Glutamatergic neuron (in vitro differentiated cells): ENCODE measurements around the gene RAB27A. TPM values are rescaled to one million over a fixed set of nuclear protein-coding genes. Genes with fewer than 3 reads are reported as not detected.
A peak's percentile ranks its signal among the peaks of the same experiment; 100 is the strongest.

Experiments
- DNase-seq: peaks from one replicate; pipeline ENCODE4 v3.0.0; 2022
- H3K27ac Mint-ChIP-seq: one replicate; pipeline ENCODE4 v1.8.0; 2020; ENCODE audit warnings: mild to moderate bottlenecking, mixed read lengths, inconsistent platforms; ENCODE audit not compliant: unreplicated experiment
- H3K27me3 Mint-ChIP-seq: one replicate; pipeline ENCODE4 v1.8.0; 2020; ENCODE audit warnings: mild to moderate bottlenecking, moderate library complexity, mixed read lengths, inconsistent platforms; ENCODE audit not compliant: unreplicated experiment
- H3K36me3 Mint-ChIP-seq: one replicate; pipeline ENCODE4 v1.8.0; 2020; ENCODE audit warnings: mild to moderate bottlenecking, mixed read lengths, inconsistent platforms; ENCODE audit not compliant: unreplicated experiment
- H3K4me1 Mint-ChIP-seq: one replicate; pipeline ENCODE4 v1.8.0; 2020; ENCODE audit warnings: mild to moderate bottlenecking, low read depth, mixed read lengths, inconsistent platforms; ENCODE audit not compliant: unreplicated experiment
- H3K4me3 Mint-ChIP-seq: one replicate; pipeline ENCODE4 v1.8.0; 2020; ENCODE audit warnings: mild to moderate bottlenecking, mixed read lengths, inconsistent platforms; ENCODE audit not compliant: unreplicated experiment
- H3K9me3 Mint-ChIP-seq: one replicate; pipeline ENCODE4 v1.8.0; 2020; ENCODE audit warnings: mild to moderate bottlenecking, moderate library complexity, mixed read lengths, inconsistent platforms; ENCODE audit not compliant: unreplicated experiment
- total RNA-seq: library from RNA; stranded (reverse); fragmentation: NEBNext Ultra II Directional; extraction: Animal tissue kit (Norgen Biotek cat#: 25700); gene quantifications from one replicate; pipeline ENCODE4 v1.2.1, GENCODE V29; 2021; ENCODE audit not compliant: unreplicated experiment
- TF ChIP-seq, protein P1 (sequence below): fragments of 200-600 bp; sonication (generic); IDR thresholded peaks from one replicate; pipeline ENCODE4 v1.5.0; 2021; ENCODE audit not compliant: partially characterized antibody, unreplicated experiment

Gene RAB27A
- total RNA-seq, 1 donor from 2014 or later = 4.9 TPM

DNA sequence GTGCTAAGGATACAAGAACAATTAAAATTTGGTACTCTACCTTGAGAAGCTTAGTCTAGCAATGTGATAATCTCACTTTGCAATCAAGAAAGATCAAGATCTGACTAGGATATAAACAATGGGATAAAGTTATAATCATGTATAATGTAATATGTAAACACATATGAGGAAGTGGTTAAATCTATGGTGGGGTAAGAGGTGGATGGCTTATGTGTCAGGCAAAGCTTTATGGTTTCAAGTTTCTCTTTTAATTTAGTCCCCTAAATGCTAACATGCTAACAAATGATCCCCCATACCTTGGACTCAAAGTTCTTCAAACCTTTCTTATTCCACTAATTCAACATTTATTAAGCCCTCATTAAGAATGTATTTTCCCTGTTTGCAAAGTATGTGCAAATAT, 95.4 kb downstream of the RAB27A start:
- DNase-seq = no peak
- H3K27me3 Mint-ChIP-seq = peaks cover 2% of the 10 kb centered on the region
- H3K27ac Mint-ChIP-seq = no peak overlapping the region
- H3K36me3 Mint-ChIP-seq = no peaks in the 10 kb centered on the region
- H3K4me1 Mint-ChIP-seq = peaks cover 3% of the 10 kb centered on the region
- no peaks in the 10 kb centered on the region for H3K9me3 Mint-ChIP-seq
- TF ChIP-seq, protein P1, sequence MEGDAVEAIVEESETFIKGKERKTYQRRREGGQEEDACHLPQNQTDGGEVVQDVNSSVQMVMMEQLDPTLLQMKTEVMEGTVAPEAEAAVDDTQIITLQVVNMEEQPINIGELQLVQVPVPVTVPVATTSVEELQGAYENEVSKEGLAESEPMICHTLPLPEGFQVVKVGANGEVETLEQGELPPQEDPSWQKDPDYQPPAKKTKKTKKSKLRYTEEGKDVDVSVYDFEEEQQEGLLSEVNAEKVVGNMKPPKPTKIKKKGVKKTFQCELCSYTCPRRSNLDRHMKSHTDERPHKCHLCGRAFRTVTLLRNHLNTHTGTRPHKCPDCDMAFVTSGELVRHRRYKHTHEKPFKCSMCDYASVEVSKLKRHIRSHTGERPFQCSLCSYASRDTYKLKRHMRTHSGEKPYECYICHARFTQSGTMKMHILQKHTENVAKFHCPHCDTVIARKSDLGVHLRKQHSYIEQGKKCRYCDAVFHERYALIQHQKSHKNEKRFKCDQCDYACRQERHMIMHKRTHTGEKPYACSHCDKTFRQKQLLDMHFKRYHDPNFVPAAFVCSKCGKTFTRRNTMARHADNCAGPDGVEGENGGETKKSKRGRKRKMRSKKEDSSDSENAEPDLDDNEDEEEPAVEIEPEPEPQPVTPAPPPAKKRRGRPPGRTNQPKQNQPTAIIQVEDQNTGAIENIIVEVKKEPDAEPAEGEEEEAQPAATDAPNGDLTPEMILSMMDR = no peak
- peak overlapping the region; percentile 8 for H3K4me3 Mint-ChIP-seq

DNA sequence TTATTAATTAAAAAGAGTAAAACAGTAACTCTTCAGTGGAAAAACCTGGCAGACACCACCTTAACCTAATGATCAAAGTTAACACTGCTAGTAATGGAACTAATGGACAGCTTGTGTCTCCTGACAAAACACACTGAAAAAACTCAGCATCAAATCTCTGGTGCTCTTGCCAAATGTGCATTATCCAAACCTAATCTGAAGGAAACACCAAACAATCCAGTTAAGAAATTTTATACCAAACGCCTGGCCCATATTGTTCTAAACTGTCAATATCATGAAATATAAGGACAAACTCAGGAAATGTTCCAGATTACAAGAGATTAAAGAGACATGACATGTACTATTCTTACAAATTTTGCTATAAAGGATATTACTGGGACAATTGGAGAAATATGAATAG, 103.3 kb downstream of the RAB27A start:
- no peak for DNase-seq
- Mint-ChIP-seq H3K4me3 (no peak overlapping the region), H3K27ac (no peak overlapping the region), H3K4me1 (peaks cover 2% of the 10 kb centered on the region), H3K27me3 (peaks cover 2% of the 10 kb centered on the region), H3K9me3 (no peaks in the 10 kb centered on the region), H3K36me3 (no peaks in the 10 kb centered on the region)
- TF ChIP-seq, protein P1 = no peak

DNA sequence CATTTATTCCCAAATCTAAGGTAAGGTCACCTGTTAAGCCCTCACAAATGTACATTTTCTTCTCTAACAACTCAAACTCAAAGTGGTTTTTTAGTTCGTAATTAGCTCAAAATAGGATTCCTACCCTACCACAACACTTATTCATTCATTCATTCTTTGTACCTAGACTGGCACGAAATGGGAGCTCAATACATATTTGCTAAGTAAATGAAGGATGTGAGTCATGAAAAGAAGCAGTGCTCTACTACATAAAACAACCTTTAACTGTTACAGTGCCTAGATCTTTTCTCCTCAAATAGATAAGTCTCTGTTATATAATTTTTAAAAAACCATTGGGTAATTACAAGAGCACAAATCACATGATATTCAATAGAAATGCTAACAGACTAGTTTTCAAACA, 105.9 kb downstream of the RAB27A start:
- Mint-ChIP-seq H3K36me3 (no peaks in the 10 kb centered on the region), H3K27ac (no peak overlapping the region), H3K27me3 (no peaks in the 10 kb centered on the region)

DNA sequence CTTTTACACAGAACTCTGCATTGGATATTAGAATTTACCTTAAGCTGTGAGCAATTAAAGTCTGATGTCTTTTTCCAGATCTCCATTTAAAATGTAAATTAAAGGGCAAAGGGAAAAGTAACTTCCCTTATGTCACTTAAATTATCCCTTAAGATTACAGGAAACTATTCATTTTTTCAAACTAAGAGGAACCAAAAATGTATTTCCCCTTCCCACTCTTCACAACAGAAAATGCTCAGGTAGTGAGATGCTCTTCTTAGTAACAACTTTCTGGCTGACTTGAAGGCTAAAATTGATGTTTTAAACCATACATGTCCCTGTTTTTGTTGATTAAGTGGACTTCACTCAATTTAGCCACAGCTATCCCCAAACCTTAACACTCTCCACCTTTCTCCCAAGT, 110.5 kb downstream of the RAB27A start:
- DNase-seq = no peak
- TF ChIP-seq, protein P1 = no peak

More for the DNA sequence above, 105.9 kb downstream of the RAB27A start:
- TF ChIP-seq, protein P1 = no peak
- Mint-ChIP-seq H3K4me3 (no peak overlapping the region), H3K9me3 (no peaks in the 10 kb centered on the region), H3K4me1 (peaks cover 2% of the 10 kb centered on the region)
- no peak for DNase-seq

DNA sequence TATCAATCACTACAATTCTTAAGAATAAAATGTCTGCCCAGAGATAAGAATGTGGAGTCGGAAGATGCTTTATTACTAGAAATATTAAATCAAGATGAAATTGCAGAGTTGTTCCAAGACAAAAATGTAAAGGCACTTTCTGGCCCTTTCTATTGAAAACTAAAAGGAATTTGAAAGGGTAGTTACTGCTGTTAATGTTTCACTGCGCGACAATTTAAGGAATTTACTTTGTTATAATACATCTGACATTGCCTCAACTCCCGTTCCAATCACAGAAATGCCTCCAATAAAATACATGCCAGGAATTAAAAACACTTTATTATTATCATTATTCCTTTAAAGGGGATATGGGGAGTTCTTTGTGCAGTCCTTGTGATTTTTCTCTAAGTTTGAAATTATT, 119.3 kb downstream of the RAB27A start:
- no peaks in the 10 kb centered on the region for H3K4me1 Mint-ChIP-seq
- no peaks in the 10 kb centered on the region for H3K36me3 Mint-ChIP-seq
- no peaks in the 10 kb centered on the region for H3K9me3 Mint-ChIP-seq
- no peak for DNase-seq
- no peak overlapping the region for H3K4me3 Mint-ChIP-seq
- TF ChIP-seq, protein P1 = no peak
- no peak overlapping the region for H3K27ac Mint-ChIP-seq
- H3K27me3 Mint-ChIP-seq = peaks cover 2% of the 10 kb centered on the region

More for the DNA sequence above, 110.5 kb downstream of the RAB27A start:
- no peaks in the 10 kb centered on the region for H3K36me3 Mint-ChIP-seq
- no peak overlapping the region for H3K27ac Mint-ChIP-seq
- no peak overlapping the region for H3K4me3 Mint-ChIP-seq
- H3K27me3 Mint-ChIP-seq = no peaks in the 10 kb centered on the region
- no peaks in the 10 kb centered on the region for H3K9me3 Mint-ChIP-seq
- H3K4me1 Mint-ChIP-seq = no peaks in the 10 kb centered on the region
